ENCODE measurements around the gene S100A14.

Gene S100A14

DNA sequence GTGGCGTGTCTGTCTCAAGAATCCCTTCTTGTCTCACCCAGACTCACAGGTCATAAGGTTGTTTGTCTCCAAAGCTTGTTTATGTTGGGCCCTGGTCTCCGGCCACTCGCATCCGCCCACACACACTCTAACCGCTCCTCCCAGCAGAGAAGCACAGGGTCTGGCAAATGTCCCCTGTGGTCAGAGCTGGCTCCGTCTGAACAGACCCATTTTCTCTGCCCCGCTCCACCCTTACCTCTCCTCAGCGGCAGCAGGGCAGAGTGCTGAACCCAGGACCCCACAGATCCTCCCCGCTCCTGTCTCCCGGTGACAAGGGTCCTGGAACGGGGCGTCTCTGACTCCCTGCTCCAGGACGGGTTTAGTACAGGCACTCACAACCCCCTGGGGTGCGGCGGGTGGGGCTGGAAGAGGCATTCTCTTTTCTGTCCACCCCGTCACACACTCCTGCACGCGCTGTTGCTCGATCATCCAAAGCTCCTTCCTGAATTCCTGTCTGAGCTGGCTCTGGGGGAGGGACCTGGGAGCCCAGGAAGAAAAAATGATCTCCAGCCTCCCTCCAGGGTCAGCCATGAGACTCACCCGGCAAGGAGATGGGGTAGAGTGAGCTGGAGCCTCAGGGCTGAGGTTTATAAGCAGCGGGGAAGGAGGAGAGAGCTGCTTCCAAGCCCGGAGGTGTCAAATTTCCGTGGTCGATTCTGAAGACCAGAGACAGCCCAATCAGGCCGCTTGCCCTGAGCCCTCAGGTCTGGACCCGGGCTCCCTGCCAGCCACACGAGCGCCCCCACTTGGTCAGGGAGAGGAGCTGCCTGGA lies 11.0 kb upstream of the S100A14 start, which contains the start of gene S100A13:
S100A13 (minus strand) TSS at position 602 of the 811 bp plus-strand sequence. CDS start 1,033 bp downstream, outside the sequence.
- TF ChIP-seq ZFX (IDR thresholded peaks at IDR 0.05; ENCODE audit: borderline replicate concordance) = no peak
- TF ChIP-seq, protein P1, sequence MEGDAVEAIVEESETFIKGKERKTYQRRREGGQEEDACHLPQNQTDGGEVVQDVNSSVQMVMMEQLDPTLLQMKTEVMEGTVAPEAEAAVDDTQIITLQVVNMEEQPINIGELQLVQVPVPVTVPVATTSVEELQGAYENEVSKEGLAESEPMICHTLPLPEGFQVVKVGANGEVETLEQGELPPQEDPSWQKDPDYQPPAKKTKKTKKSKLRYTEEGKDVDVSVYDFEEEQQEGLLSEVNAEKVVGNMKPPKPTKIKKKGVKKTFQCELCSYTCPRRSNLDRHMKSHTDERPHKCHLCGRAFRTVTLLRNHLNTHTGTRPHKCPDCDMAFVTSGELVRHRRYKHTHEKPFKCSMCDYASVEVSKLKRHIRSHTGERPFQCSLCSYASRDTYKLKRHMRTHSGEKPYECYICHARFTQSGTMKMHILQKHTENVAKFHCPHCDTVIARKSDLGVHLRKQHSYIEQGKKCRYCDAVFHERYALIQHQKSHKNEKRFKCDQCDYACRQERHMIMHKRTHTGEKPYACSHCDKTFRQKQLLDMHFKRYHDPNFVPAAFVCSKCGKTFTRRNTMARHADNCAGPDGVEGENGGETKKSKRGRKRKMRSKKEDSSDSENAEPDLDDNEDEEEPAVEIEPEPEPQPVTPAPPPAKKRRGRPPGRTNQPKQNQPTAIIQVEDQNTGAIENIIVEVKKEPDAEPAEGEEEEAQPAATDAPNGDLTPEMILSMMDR (IDR thresholded peaks at IDR 0.05) = peak; percentile 93
- H3K27ac ChIP-seq = peak within 1 kb of the TSS; percentile 88

DNA sequence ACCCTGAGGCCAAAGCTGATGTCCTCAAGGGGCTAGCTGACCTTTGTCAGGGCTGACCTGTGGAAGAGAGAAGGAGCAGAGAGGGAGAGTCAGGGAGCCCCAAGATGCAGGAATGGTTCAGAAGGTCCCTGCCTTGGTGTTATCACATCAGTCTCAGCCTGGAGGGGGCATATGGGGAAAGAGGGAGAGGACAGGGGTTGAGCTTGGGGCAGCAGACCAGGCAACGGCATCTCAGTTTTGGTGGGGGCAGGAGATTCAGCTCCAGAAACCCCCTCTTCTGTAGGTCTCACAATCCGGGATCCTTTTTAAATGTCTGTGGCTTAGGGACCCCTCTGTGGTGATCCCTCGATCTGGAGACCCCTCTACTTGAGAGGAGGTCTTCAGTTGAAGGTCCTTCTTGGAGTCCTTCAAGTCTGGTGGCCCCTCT lies 10.4 kb upstream of the S100A14 start:
- TF ChIP-seq, protein P1 (IDR thresholded peaks at IDR 0.05) = no peak
- TF ChIP-seq ZFX (IDR thresholded peaks at IDR 0.05; ENCODE audit: borderline replicate concordance) = no peak
- peak overlapping the region; percentile 88 for H3K27ac ChIP-seq

- no peak overlapping the region for H3K27ac ChIP-seq
These were observed 9.0 kb upstream of the S100A14 start for GRCh38 chr1:153624965-153625611.

DNA sequence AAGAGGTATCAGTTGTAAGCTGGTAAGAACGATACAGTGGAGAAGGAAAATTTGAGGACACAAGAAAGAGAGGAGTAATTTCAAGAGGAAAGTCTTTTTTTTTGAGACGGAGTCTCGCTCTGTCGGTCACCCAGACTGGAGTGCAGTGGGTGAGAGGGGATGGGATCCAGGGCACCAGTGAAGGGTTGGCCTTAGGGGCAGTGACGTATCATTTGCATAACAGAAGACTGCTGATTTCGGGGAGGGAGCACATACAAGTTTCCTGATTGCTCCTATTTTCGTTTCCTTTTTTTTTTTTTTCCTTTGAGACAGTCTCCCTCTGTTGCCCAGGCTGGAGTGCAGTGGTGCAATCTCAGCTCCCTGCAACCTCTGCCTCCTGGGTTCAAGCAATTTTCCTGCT lies 7.0 kb upstream of the S100A14 start:
- H3K27ac ChIP-seq = no peak overlapping the region
- TF ChIP-seq, protein P1 (IDR thresholded peaks at IDR 0.05) = no peak

More at GRCh38 chr1:153624965-153625611, 9.0 kb upstream of the S100A14 start:
- no peak for TF ChIP-seq ZFX (IDR thresholded peaks at IDR 0.05; ENCODE audit: borderline replicate concordance)
- TF ChIP-seq, protein P1 (IDR thresholded peaks at IDR 0.05) = no peak

- H3K27ac ChIP-seq = no peak overlapping the region
- no peak for TF ChIP-seq ZFX (IDR thresholded peaks at IDR 0.05; ENCODE audit: borderline replicate concordance)
- TF ChIP-seq, protein P1 (IDR thresholded peaks at IDR 0.05) = no peak
These were observed 3.0 kb upstream of the S100A14 start for GRCh38 chr1:153619171-153619570.

DNA sequence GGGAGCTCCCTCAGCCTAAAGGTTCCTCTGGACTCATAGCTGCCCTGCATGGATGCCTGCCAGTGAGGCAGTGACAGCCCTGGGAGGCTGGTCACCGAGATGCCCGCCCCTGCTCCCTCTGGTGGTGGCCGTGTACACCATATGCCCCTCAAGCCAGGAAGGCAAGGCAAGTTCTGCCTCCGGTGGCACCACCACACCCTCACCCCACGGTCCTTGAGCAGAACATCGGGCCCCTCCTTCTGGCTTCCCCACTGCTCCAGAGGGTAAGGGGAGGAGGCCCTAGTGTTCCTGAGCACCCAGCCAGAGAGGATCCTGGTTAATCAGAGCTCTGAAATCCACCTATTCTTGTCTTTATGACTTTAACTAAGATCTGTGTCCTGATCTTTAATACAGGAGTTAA lies 1.5 kb upstream of the S100A14 start:
- TF ChIP-seq ZFX (IDR thresholded peaks at IDR 0.05; ENCODE audit: borderline replicate concordance) = no peak
- TF ChIP-seq, protein P1 (IDR thresholded peaks at IDR 0.05) = peak; percentile 75
- H3K27ac ChIP-seq = no peak overlapping the region

GRCh38 chr1:153616917-153617311 lies 789 bp upstream of the S100A14 start:
- no peak overlapping the region for H3K27ac ChIP-seq
- TF ChIP-seq ZFX (IDR thresholded peaks at IDR 0.05; ENCODE audit: borderline replicate concordance) = no peak
- TF ChIP-seq, protein P1 (IDR thresholded peaks at IDR 0.05) = no peak

Measured in 22Rv1 (cell line).